ENCODE results near the gene PDPK1.

Gene PDPK1

GRCh38 chr16:2526135-2526534 lies 11.7 kb upstream of the PDPK1 start:
- TF ChIP-seq, protein P1, sequence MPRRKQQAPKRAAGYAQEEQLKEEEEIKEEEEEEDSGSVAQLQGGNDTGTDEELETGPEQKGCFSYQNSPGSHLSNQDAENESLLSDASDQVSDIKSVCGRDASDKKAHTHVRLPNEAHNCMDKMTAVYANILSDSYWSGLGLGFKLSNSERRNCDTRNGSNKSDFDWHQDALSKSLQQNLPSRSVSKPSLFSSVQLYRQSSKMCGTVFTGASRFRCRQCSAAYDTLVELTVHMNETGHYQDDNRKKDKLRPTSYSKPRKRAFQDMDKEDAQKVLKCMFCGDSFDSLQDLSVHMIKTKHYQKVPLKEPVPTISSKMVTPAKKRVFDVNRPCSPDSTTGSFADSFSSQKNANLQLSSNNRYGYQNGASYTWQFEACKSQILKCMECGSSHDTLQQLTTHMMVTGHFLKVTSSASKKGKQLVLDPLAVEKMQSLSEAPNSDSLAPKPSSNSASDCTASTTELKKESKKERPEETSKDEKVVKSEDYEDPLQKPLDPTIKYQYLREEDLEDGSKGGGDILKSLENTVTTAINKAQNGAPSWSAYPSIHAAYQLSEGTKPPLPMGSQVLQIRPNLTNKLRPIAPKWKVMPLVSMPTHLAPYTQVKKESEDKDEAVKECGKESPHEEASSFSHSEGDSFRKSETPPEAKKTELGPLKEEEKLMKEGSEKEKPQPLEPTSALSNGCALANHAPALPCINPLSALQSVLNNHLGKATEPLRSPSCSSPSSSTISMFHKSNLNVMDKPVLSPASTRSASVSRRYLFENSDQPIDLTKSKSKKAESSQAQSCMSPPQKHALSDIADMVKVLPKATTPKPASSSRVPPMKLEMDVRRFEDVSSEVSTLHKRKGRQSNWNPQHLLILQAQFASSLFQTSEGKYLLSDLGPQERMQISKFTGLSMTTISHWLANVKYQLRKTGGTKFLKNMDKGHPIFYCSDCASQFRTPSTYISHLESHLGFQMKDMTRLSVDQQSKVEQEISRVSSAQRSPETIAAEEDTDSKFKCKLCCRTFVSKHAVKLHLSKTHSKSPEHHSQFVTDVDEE (CRISPR knock-in tag; IDR thresholded peaks at IDR 0.05): no peak
- no peak for TF ChIP-seq ZFP30 (CRISPR knock-in tag; IDR thresholded peaks at IDR 0.05)
- no peak for TF ChIP-seq TOX (CRISPR knock-in tag; IDR thresholded peaks at IDR 0.05; ENCODE audit: borderline replicate concordance)
- no peak for TF ChIP-seq ISL1 (CRISPR knock-in tag; IDR thresholded peaks at IDR 0.05)
- TF ChIP-seq ESRRG (CRISPR knock-in tag; IDR thresholded peaks at IDR 0.05): no peak
- no peak for TF ChIP-seq OSR1 (CRISPR knock-in tag; IDR thresholded peaks at IDR 0.05)
- no peak for ATAC-seq

- TF ChIP-seq ISL1 (CRISPR knock-in tag; IDR thresholded peaks at IDR 0.05): no peak
- TF ChIP-seq, protein P2, sequence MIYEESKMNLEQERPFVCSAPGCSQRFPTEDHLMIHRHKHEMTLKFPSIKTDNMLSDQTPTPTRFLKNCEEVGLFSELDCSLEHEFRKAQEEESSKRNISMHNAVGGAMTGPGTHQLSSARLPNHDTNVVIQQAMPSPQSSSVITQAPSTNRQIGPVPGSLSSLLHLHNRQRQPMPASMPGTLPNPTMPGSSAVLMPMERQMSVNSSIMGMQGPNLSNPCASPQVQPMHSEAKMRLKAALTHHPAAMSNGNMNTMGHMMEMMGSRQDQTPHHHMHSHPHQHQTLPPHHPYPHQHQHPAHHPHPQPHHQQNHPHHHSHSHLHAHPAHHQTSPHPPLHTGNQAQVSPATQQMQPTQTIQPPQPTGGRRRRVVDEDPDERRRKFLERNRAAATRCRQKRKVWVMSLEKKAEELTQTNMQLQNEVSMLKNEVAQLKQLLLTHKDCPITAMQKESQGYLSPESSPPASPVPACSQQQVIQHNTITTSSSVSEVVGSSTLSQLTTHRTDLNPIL (CRISPR knock-in tag; IDR thresholded peaks at IDR 0.05; ENCODE audit: low read depth): no peak
- no peak for TF ChIP-seq CSDC2 (CRISPR knock-in tag; IDR thresholded peaks at IDR 0.05)
- TF ChIP-seq TOX (CRISPR knock-in tag; IDR thresholded peaks at IDR 0.05; ENCODE audit: borderline replicate concordance): no peak
- TF ChIP-seq SNAI2 (CRISPR knock-in tag; IDR thresholded peaks at IDR 0.05): no peak
- no peak for TF ChIP-seq GLIS3 (CRISPR knock-in tag; IDR thresholded peaks at IDR 0.05)
- TF ChIP-seq BACH2 (CRISPR knock-in tag; IDR thresholded peaks at IDR 0.05; ENCODE audit: borderline replicate concordance): no peak
- TF ChIP-seq ZNF8 (CRISPR knock-in tag; IDR thresholded peaks at IDR 0.05): no peak
- TF ChIP-seq, protein P3, sequence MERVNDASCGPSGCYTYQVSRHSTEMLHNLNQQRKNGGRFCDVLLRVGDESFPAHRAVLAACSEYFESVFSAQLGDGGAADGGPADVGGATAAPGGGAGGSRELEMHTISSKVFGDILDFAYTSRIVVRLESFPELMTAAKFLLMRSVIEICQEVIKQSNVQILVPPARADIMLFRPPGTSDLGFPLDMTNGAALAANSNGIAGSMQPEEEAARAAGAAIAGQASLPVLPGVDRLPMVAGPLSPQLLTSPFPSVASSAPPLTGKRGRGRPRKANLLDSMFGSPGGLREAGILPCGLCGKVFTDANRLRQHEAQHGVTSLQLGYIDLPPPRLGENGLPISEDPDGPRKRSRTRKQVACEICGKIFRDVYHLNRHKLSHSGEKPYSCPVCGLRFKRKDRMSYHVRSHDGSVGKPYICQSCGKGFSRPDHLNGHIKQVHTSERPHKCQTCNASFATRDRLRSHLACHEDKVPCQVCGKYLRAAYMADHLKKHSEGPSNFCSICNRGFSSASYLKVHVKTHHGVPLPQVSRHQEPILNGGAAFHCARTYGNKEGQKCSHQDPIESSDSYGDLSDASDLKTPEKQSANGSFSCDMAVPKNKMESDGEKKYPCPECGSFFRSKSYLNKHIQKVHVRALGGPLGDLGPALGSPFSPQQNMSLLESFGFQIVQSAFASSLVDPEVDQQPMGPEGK (CRISPR knock-in tag; IDR thresholded peaks at IDR 0.05; ENCODE audit: borderline replicate concordance): no peak
- no peak for TF ChIP-seq OSR1 (CRISPR knock-in tag; IDR thresholded peaks at IDR 0.05)
- no peak for TF ChIP-seq ZNF565 (CRISPR knock-in tag; conservative IDR thresholded peaks at IDR 0.05; ENCODE audit: low read depth)
- no peak for TF ChIP-seq ZC3H10 (CRISPR knock-in tag; IDR thresholded peaks at IDR 0.05)
- TF ChIP-seq CSRNP3 (CRISPR knock-in tag; IDR thresholded peaks at IDR 0.05): no peak
- no peak for TF ChIP-seq TCF4 (CRISPR knock-in tag; IDR thresholded peaks at IDR 0.05; ENCODE audit: borderline replicate concordance)
- TF ChIP-seq, protein P4, sequence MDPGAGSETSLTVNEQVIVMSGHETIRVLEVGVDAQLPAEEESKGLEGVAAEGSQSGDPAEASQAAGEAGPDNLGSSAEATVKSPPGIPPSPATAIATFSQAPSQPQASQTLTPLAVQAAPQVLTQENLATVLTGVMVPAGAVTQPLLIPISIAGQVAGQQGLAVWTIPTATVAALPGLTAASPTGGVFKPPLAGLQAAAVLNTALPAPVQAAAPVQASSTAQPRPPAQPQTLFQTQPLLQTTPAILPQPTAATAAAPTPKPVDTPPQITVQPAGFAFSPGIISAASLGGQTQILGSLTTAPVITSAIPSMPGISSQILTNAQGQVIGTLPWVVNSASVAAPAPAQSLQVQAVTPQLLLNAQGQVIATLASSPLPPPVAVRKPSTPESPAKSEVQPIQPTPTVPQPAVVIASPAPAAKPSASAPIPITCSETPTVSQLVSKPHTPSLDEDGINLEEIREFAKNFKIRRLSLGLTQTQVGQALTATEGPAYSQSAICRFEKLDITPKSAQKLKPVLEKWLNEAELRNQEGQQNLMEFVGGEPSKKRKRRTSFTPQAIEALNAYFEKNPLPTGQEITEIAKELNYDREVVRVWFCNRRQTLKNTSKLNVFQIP (CRISPR knock-in tag; IDR thresholded peaks at IDR 0.05; ENCODE audit: borderline replicate concordance, low read depth): no peak
- TF ChIP-seq, protein P1 (CRISPR knock-in tag; IDR thresholded peaks at IDR 0.05): no peak
- no peak for TF ChIP-seq PPARA (CRISPR knock-in tag; IDR thresholded peaks at IDR 0.05; ENCODE audit: borderline replicate concordance)
- TF ChIP-seq ZFP3 (CRISPR knock-in tag; IDR thresholded peaks at IDR 0.05): no peak
- TF ChIP-seq ZNF70 (CRISPR knock-in tag; IDR thresholded peaks at IDR 0.05): no peak
- ATAC-seq: no peak
Observed at GRCh38 chr16:2527071-2527783, 10.6 kb upstream of the PDPK1 start.
